K562 (cell line): Measurements from ENCODE around the gene NPM1.

Experiments
- CBFB ChIP-seq: sonication (generic); formaldehyde crosslinking; IDR thresholded peaks from 2 replicates; pipeline ENCODE4 v1.4.0; 2020; ENCODE audit warnings: mild to moderate bottlenecking, missing genetic modification reagents
- CBX5 ChIP-seq: IDR thresholded peaks from 2 replicates; pipeline ENCODE4 v1.6.1; 2014; ENCODE audit warnings: low read depth, borderline replicate concordance
- FOXJ2 ChIP-seq: fragments of 200-800 bp; sonication (Bioruptor generic); IDR thresholded peaks from 2 replicates; pipeline ENCODE4 v1.6.1; 2016; ENCODE audit warnings: missing genetic modification characterization, missing compliant biosample characterization
- HDAC1 ChIP-seq, 2 experiments: fragments of 450-650 bp; IDR thresholded peaks; 2 replicates each; pipeline ENCODE4 v1.6.1; 2016 to 2017; ENCODE audit warnings: inconsistent platforms in 1 of 2, mild to moderate bottlenecking in 1 of 2, moderate library complexity in 1 of 2
- MLX ChIP-seq, 2 experiments: fragments of 450-650 bp in 1 of 2; sonication (generic) in 1 of 2; formaldehyde crosslinking; conservative IDR thresholded peaks; 2 replicates each; pipeline versions ENCODE4 v1.4.0 to v1.8.1; 2020 to 2022; ENCODE audit warnings: mild to moderate bottlenecking in 1 of 2, missing genetic modification reagents in 1 of 2
- NBN ChIP-seq: fragments of 450-650 bp; IDR thresholded peaks from 2 replicates; pipeline ENCODE4 v1.6.1; 2016; ENCODE audit warnings: low read depth, mild to moderate bottlenecking
- POLR2A ChIP-seq: fragments of 450-650 bp; conservative IDR thresholded peaks from 2 replicates; pipeline ENCODE4 v1.6.1; 2016
- POLR3G ChIP-seq: IDR thresholded peaks from 2 replicates; pipeline ENCODE4 v1.6.1; 2011; ENCODE audit not compliant: insufficient read length, insufficient replicate concordance; ENCODE audit errors: extremely low read depth
- POU5F1 ChIP-seq: fragments of 150-350 bp; IDR thresholded peaks from 2 replicates; pipeline ENCODE4 v1.6.1; 2014; ENCODE audit warnings: borderline replicate concordance, low read length, low read depth, mild to moderate bottlenecking; ENCODE audit not compliant: partially characterized antibody
- ZNF24 ChIP-seq: fragments of 450-650 bp; IDR thresholded peaks from 2 replicates; pipeline ENCODE4 v1.6.1; 2016
- ZSCAN29 ChIP-seq: fragments of 450-650 bp; IDR thresholded peaks from 2 replicates; pipeline ENCODE4 v1.6.1; 2017
- TF ChIP-seq, protein P1 (sequence below), 3 experiments: fragments of 200-800 bp in 1 of 3; sonication (Bioruptor generic) in 1 of 3; sonication (generic) in 1 of 3; formaldehyde crosslinking in 1 of 3; IDR thresholded peaks; 2 replicates each; pipeline versions ENCODE4 v1.6.1 to v1.8.0; 2016 to 2022; ENCODE audit warnings: mild to moderate bottlenecking in 2 of 3, missing compliant biosample characterization in 2 of 3, missing genetic modification characterization in 2 of 3, missing genetic modification reagents in 1 of 3

GRCh38 chr5:171410181-171410580, 22.5 kb downstream of the NPM1 start:
- no peak; the same call in 1 of the 2 replicates for TF ChIP-seq POLR2A
- TF ChIP-seq POLR3G, result no peak
- TF ChIP-seq MLX (CRISPR knock-in tag; conservative IDR thresholded peaks at IDR 0.05), result no peak
- TF ChIP-seq CBFB (CRISPR knock-in tag), result no peak
- no peak for TF ChIP-seq ZNF24
- TF ChIP-seq ZSCAN29, result no peak
- TF ChIP-seq FOXJ2 (tag), result no peak
- no peak for TF ChIP-seq HDAC1 (IDR thresholded peaks at IDR 0.05)
- TF ChIP-seq NBN, result no peak
- no peak for TF ChIP-seq CBX5
- TF ChIP-seq, protein P1, sequence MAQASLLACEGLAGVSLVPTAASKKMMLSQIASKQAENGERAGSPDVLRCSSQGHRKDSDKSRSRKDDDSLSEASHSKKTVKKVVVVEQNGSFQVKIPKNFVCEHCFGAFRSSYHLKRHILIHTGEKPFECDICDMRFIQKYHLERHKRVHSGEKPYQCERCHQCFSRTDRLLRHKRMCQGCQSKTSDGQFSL (CRISPR knock-in tag; IDR thresholded peaks at IDR 0.05), result no peak
- TF ChIP-seq, protein P1 (tag; IDR thresholded peaks at IDR 0.05), result no peak
- TF ChIP-seq POU5F1, result no peak
